Measurements from ENCODE around the gene KCTD19. TPM values are rescaled to one million over a fixed set of nuclear protein-coding genes. Genes with fewer than 3 reads are reported as not detected.

Gene KCTD19
- total RNA-seq, 4 donors from 2014 or later: under 0.01 to 2.3 (median 0.25) TPM

GRCh38 chr16:67245186-67245585, 81.4 kb downstream of the KCTD19 start:
- no peak for TF ChIP-seq EP300 (IDR thresholded peaks at IDR 0.05)
- TF ChIP-seq CTCF (IDR thresholded peaks at IDR 0.05): no peak
- no peak for TF ChIP-seq POLR2A (IDR thresholded peaks at IDR 0.05)
- peaks cover 0 to 9% of the 10 kb centered on the region in 2 donors for H3K27me3 ChIP-seq
- peak overlapping the region in 3 of 4 donors; percentile 73 to 95 (median 86) for H3K27ac ChIP-seq
- peaks cover 0 to 79% (median 50%) of the 10 kb centered on the region in 4 donors for H3K4me1 ChIP-seq
- no peaks in the 10 kb centered on the region for H3K9me3 ChIP-seq
- peak overlapping the region in 1 of 4 donors; percentile 67 for H3K4me3 ChIP-seq
- 72 to 85% methylated on average over 3 to 4 of the region's 4 CpGs for WGBS, 2 donors
- H3K36me3 ChIP-seq: no peaks in the 10 kb centered on the region
- no peak for DNase-seq (ENCODE audit: low spot score in 2 of 2)

GRCh38 chr16:67244387-67245185, 82.0 kb downstream of the KCTD19 start:
- TF ChIP-seq CTCF (IDR thresholded peaks at IDR 0.05) (no peak), EP300 (IDR thresholded peaks at IDR 0.05) (peak in 1 of 2 donors; percentile 30)
- H3K9me3 ChIP-seq: no peaks in the 10 kb centered on the region
- WGBS, 2 donors: 13 to 18% methylated on average over 4 to 5 of the region's 5 CpGs
- H3K36me3 ChIP-seq: peaks cover 0 to 4% (median 0%) of the 10 kb centered on the region in 3 donors
- DNase-seq (ENCODE audit: low spot score in 2 of 2): peak in 1 of 2 donors; percentile 47
- peaks cover 0 to 79% (median 50%) of the 10 kb centered on the region in 4 donors for H3K4me1 ChIP-seq
- H3K27ac ChIP-seq: peak overlapping the region in 3 of 4 donors; percentile 73 to 95 (median 86)
- peaks cover 0 to 7% of the 10 kb centered on the region in 2 donors for H3K27me3 ChIP-seq
- no peak overlapping the region for H3K4me3 ChIP-seq

GRCh38 chr16:67243481-67243880, 83.1 kb downstream of the KCTD19 start:
- Histone ChIP-seq H3K27me3 (no peaks in the 10 kb centered on the region), H3K27ac (peak overlapping the region in 3 of 4 donors; percentile 73 to 95 (median 86)), H3K9me3 (no peaks in the 10 kb centered on the region), H3K36me3 (peaks cover 0 to 15% (median 0%) of the 10 kb centered on the region in 3 donors), H3K4me1 (peaks cover 0 to 69% (median 48%) of the 10 kb centered on the region in 4 donors), H3K4me3 (no peak overlapping the region)
- 66 to 75% methylated on average over 4 of the region's 4 CpGs for WGBS, 2 donors
- TF ChIP-seq POLR2A (IDR thresholded peaks at IDR 0.05) (no peak), CTCF (IDR thresholded peaks at IDR 0.05) (no peak), EP300 (IDR thresholded peaks at IDR 0.05) (no peak)
- DNase-seq (ENCODE audit: low spot score in 2 of 2): no peak

GRCh38 chr16:67242138-67242730, 84.3 kb downstream of the KCTD19 start:
- TF ChIP-seq POLR2A (IDR thresholded peaks at IDR 0.05) (no peak), CTCF (IDR thresholded peaks at IDR 0.05) (no peak), EP300 (IDR thresholded peaks at IDR 0.05) (no peak)
- 75 to 86% methylated on average over 3 to 4 of the region's 4 CpGs for WGBS, 2 donors
- H3K27ac ChIP-seq: peak overlapping the region in 3 of 4 donors; percentile 69 to 81 (median 77)
- peaks cover 0 to 27% (median 5%) of the 10 kb centered on the region in 3 donors for H3K36me3 ChIP-seq
- peaks cover 0 to 60% (median 38%) of the 10 kb centered on the region in 4 donors for H3K4me1 ChIP-seq
- no peak overlapping the region for H3K4me3 ChIP-seq
- no peak for DNase-seq (ENCODE audit: low spot score in 2 of 2)
- no peaks in the 10 kb centered on the region for H3K27me3 ChIP-seq
- no peaks in the 10 kb centered on the region for H3K9me3 ChIP-seq

All from tibial nerve (tissue), 4 donors.